Left ventricle myocardium inferior (tissue), 1 donor: Measurements from ENCODE around the gene TRIM26. TPM values are rescaled to one million over a fixed set of nuclear protein-coding genes. Genes with fewer than 3 reads are reported as not detected.

Source experiments
- DNase-seq: peaks from one replicate; pipeline ENCODE4 v3.0.0-alpha.2; 2020
- H3K27ac ChIP-seq: fragments of 200-600 bp; replicated peaks from 2 replicates; pipeline ENCODE4 v1.8.0; 2021
- H3K27me3 ChIP-seq: fragments of 200-600 bp; 2 replicates; pipeline ENCODE4 v1.8.0; 2021; ENCODE audit warnings: low read depth
- H3K36me3 ChIP-seq: fragments of 200-600 bp; 2 replicates; pipeline ENCODE4 v1.8.0; 2021
- H3K4me1 ChIP-seq: fragments of 200-600 bp; 2 replicates; pipeline ENCODE4 v1.8.0; 2021
- H3K4me3 ChIP-seq: fragments of 200-600 bp; 2 replicates; pipeline ENCODE4 v1.8.0; 2021; ENCODE audit warnings: mild to moderate bottlenecking, moderate library complexity
- H3K9me3 ChIP-seq: fragments of 200-600 bp; replicated peaks from 2 replicates; pipeline ENCODE4 v1.8.0; 2021
- CTCF ChIP-seq: fragments of 200-600 bp; IDR thresholded peaks from 2 replicates; pipeline ENCODE4 v1.8.0; 2021; ENCODE audit warnings: antibody characterized with exemption, mild to moderate bottlenecking, borderline replicate concordance
- intact Hi-C: fragments of 100-400 bp; cut with micrococcal nuclease; formaldehyde crosslinking; loops from one replicate; pipeline ENCODE4 v1.11.0; 2022
- total RNA-seq: library from RNA; stranded (reverse); fragmentation: NEBNext Ultra II Directional; extraction: Animal tissue kit (Norgen Biotek cat#: 25700); gene quantifications from one replicate; pipeline ENCODE4 v1.2.1, GENCODE V29; 2021
- donor health status: DM: no; HTN: yes; CAD: no; lungs with severe emphysema.

TRIM26 gene
- total RNA-seq, 1 donor from 2014 or later: 19.9 TPM

GRCh38 chr6:30157581-30157980 is 55.6 kb downstream of the TRIM26 start:
- Histone ChIP-seq H3K27ac (no peak overlapping the region), H3K27me3 (peaks cover 35% of the 10 kb centered on the region), H3K4me1 (peaks cover 25% of the 10 kb centered on the region), H3K9me3 (no peaks in the 10 kb centered on the region), H3K4me3 (no peak overlapping the region), H3K36me3 (no peaks in the 10 kb centered on the region)
- no peak for TF ChIP-seq CTCF
- no peak for DNase-seq
- intact Hi-C loops: no loop called here

- no peak overlapping the region for H3K4me3 ChIP-seq
- peaks cover 25% of the 10 kb centered on the region for H3K4me1 ChIP-seq
- peak overlapping the region; percentile 2 for H3K27ac ChIP-seq
- intact Hi-C loops: no loop called here
- DNase-seq: no peak
- H3K27me3 ChIP-seq: peaks cover 35% of the 10 kb centered on the region
- TF ChIP-seq CTCF: no peak
- H3K36me3 ChIP-seq: no peaks in the 10 kb centered on the region
- H3K9me3 ChIP-seq: no peaks in the 10 kb centered on the region
Measured at GRCh38 chr6:30156774-30157173, 56.4 kb downstream of the TRIM26 start.

GRCh38 chr6:30156262-30156599 is 57.0 kb downstream of the TRIM26 start:
- Histone ChIP-seq H3K27me3 (peaks cover 35% of the 10 kb centered on the region), H3K9me3 (no peaks in the 10 kb centered on the region), H3K36me3 (no peaks in the 10 kb centered on the region), H3K27ac (peak overlapping the region; percentile 2), H3K4me3 (no peak overlapping the region), H3K4me1 (peaks cover 25% of the 10 kb centered on the region)
- no peak for TF ChIP-seq CTCF
- intact Hi-C loops: no loop called here
- peak; percentile 39 for DNase-seq

GRCh38 chr6:30155520-30156261 is 57.5 kb downstream of the TRIM26 start:
- intact Hi-C loops: no loop called here

GRCh38 chr6:30154709-30155519 is 58.3 kb downstream of the TRIM26 start:
- intact Hi-C loops: no loop called here
- H3K36me3 ChIP-seq: no peaks in the 10 kb centered on the region

More at GRCh38 chr6:30155520-30156261, 57.5 kb downstream of the TRIM26 start:
- Histone ChIP-seq H3K36me3 (no peaks in the 10 kb centered on the region), H3K9me3 (no peaks in the 10 kb centered on the region), H3K4me1 (peaks cover 25% of the 10 kb centered on the region), H3K27ac (peak overlapping the region; percentile 30), H3K4me3 (no peak overlapping the region), H3K27me3 (peaks cover 37% of the 10 kb centered on the region)
- no peak for DNase-seq
- no peak for TF ChIP-seq CTCF

More at GRCh38 chr6:30154709-30155519, 58.3 kb downstream of the TRIM26 start:
- TF ChIP-seq CTCF: no peak
- no peak for DNase-seq
- Histone ChIP-seq H3K4me1 (peaks cover 25% of the 10 kb centered on the region), H3K27me3 (peaks cover 43% of the 10 kb centered on the region), H3K4me3 (no peak overlapping the region), H3K27ac (no peak overlapping the region), H3K9me3 (no peaks in the 10 kb centered on the region)
